ENCODE data around the gene KLHL29. TPM values are rescaled to one million over a fixed set of nuclear protein-coding genes. Genes with fewer than 3 reads are reported as not detected.

KLHL29 gene
- total RNA-seq, 1 experiment from 2014 or later = 16.7 TPM

DNA sequence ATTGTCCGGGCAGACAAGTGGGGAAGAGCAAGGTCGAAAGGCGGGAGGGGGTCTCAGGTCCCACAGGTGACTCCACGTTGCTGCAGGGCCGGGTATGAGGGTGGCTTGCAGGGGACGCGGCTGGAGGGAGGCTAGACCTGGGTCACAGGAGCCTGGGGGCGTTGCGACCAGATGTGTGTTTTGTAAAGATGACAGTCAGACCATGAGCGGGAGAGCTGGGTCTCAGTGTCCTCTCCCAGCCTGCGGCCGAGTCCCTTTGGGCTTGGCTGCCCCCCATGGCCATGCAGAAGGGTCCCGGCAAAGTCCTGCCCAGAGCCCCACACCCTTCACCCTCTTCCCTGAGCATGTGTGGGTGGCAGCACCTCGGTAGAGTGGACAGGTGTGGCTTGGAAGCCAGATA lies 302.7 kb downstream of the KLHL29 start:
- H2AFZ ChIP-seq (ENCODE audit: low read depth, low read length, poor library complexity, severe bottlenecking) = no peak overlapping the region
- H3K36me3 ChIP-seq (ENCODE audit: control insufficient read depth in 1 of 2, insufficient read depth in 2 of 2, low read length in 2 of 2) = no peaks in the 10 kb centered on the region
- no peak overlapping the region for H3K9ac ChIP-seq (ENCODE audit: low read length)
- H3K4me2 ChIP-seq (ENCODE audit: low read length) = no peak overlapping the region
- BruUV-seq (replicated peaks) = no TSS peak
- intact Hi-C loops (cut with micrococcal nuclease) = no loop called here
- H3K79me2 ChIP-seq (ENCODE audit: insufficient read depth, low read length) = no peaks in the 10 kb centered on the region
- H3K9me3 ChIP-seq (ENCODE audit: control insufficient read depth in 1 of 2, insufficient read depth in 1 of 2, low read depth in 1 of 2, low read length in 2 of 2) = no peaks in the 10 kb centered on the region
- H4K20me1 ChIP-seq (ENCODE audit: insufficient read depth) = no peaks in the 10 kb centered on the region
- ChIA-PET POLR2A (no interaction called here), RAD21 (ENCODE audit: low non-redundant PET in 1 of 2, low total read pairs in 2 of 2, uncharacterized antibody in 2 of 2, unreplicated experiment in 2 of 2) (no interaction called here), CTCF (no interaction called here)
- H3K27ac ChIP-seq (ENCODE audit: low read depth, low read length) = no peak overlapping the region
- ATAC-seq = no peak
- no peaks in the 10 kb centered on the region for H3K27me3 ChIP-seq (ENCODE audit: insufficient read depth, low read length)
- DNase-seq (ENCODE audit: low read depth, low spot score) = no peak
- TF ChIP-seq FOSL1 (IDR thresholded peaks at IDR 0.05; ENCODE audit: low read depth) (no peak), RAD21 (IDR thresholded peaks at IDR 0.05; ENCODE audit: low read depth) (no peak), SP1 (IDR thresholded peaks at IDR 0.05; ENCODE audit: low read depth) (no peak), YY1 (IDR thresholded peaks at IDR 0.05; ENCODE audit: extremely low read depth, insufficient replicate concordance, low read depth, low read length) (no peak), TCF7L2 (IDR thresholded peaks at IDR 0.05; ENCODE audit: borderline replicate concordance, extremely low read depth, insufficient read depth, insufficient read length) (no peak), ZNF274 (IDR thresholded peaks at IDR 0.05; ENCODE audit: low read depth, low read length) (no peak), CEBPB (IDR thresholded peaks at IDR 0.05; ENCODE audit: low read depth) (no peak), EGR1 (IDR thresholded peaks at IDR 0.05; ENCODE audit: low read depth) (no peak), EZH2 (IDR thresholded peaks at IDR 0.05) (no peak), SIN3A (IDR thresholded peaks at IDR 0.05; ENCODE audit: low read depth) (no peak), POLR2A (IDR thresholded peaks at IDR 0.05; ENCODE audit: borderline replicate concordance, extremely low read depth, insufficient read depth, insufficient read length) (no peak), EZH2phosphoT487 (IDR thresholded peaks at IDR 0.05; ENCODE audit: borderline replicate concordance) (no peak), ZFX (IDR thresholded peaks at IDR 0.05) (no peak)
- TF ChIP-seq, protein P1, sequence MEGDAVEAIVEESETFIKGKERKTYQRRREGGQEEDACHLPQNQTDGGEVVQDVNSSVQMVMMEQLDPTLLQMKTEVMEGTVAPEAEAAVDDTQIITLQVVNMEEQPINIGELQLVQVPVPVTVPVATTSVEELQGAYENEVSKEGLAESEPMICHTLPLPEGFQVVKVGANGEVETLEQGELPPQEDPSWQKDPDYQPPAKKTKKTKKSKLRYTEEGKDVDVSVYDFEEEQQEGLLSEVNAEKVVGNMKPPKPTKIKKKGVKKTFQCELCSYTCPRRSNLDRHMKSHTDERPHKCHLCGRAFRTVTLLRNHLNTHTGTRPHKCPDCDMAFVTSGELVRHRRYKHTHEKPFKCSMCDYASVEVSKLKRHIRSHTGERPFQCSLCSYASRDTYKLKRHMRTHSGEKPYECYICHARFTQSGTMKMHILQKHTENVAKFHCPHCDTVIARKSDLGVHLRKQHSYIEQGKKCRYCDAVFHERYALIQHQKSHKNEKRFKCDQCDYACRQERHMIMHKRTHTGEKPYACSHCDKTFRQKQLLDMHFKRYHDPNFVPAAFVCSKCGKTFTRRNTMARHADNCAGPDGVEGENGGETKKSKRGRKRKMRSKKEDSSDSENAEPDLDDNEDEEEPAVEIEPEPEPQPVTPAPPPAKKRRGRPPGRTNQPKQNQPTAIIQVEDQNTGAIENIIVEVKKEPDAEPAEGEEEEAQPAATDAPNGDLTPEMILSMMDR (IDR thresholded peaks at IDR 0.05 in 2 of 3, conservative IDR thresholded peaks at IDR 0.05 in 1 of 3; ENCODE audit: borderline replicate concordance in 1 of 3, insufficient read depth in 1 of 3, low read depth in 2 of 3, low read length in 2 of 3) = no peak
- TF ChIP-seq, protein P2, sequence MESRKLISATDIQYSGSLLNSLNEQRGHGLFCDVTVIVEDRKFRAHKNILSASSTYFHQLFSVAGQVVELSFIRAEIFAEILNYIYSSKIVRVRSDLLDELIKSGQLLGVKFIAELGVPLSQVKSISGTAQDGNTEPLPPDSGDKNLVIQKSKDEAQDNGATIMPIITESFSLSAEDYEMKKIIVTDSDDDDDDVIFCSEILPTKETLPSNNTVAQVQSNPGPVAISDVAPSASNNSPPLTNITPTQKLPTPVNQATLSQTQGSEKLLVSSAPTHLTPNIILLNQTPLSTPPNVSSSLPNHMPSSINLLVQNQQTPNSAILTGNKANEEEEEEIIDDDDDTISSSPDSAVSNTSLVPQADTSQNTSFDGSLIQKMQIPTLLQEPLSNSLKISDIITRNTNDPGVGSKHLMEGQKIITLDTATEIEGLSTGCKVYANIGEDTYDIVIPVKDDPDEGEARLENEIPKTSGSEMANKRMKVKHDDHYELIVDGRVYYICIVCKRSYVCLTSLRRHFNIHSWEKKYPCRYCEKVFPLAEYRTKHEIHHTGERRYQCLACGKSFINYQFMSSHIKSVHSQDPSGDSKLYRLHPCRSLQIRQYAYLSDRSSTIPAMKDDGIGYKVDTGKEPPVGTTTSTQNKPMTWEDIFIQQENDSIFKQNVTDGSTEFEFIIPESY (IDR thresholded peaks at IDR 0.05; ENCODE audit: extremely low read depth, insufficient replicate concordance, low read length) = no peak
- H3K9me2 ChIP-seq (ENCODE audit: insufficient read depth) = no peaks in the 10 kb centered on the region
- no peak overlapping the region for H3K4me3 ChIP-seq (replicated peaks in 1 of 2; ENCODE audit: low read depth in 1 of 2, low read length in 2 of 2)
- no peaks in the 10 kb centered on the region for H3K4me1 ChIP-seq (ENCODE audit: control insufficient read depth in 1 of 2, insufficient read depth in 2 of 2, low read length in 2 of 2)
